HUES64 (cell line): ENCODE data around the gene PNPLA6.

Experiments
- H3K27ac ChIP-seq: 2 replicates; pipeline ENCODE4 v1.7.0; 2013; ENCODE audit warnings: low read depth, low read length, inconsistent platforms
- H3K27me3 ChIP-seq: 2 replicates; pipeline ENCODE4 v1.6.1; 2013; ENCODE audit warnings: mild to moderate bottlenecking, low read length; ENCODE audit not compliant: insufficient read depth
- H3K36me3 ChIP-seq: 2 replicates; pipeline ENCODE4 v1.6.1; 2013; ENCODE audit warnings: mild to moderate bottlenecking, low read length; ENCODE audit not compliant: insufficient read depth
- H3K4me1 ChIP-seq: 2 replicates; pipeline ENCODE4 v1.6.1; 2013; ENCODE audit warnings: mild to moderate bottlenecking, low read length, moderate library complexity; ENCODE audit not compliant: insufficient read depth
- H3K4me3 ChIP-seq: 2 replicates; pipeline ENCODE4 v1.5.1; 2013; ENCODE audit warnings: mild to moderate bottlenecking, low read length, moderate library complexity
- H3K9ac ChIP-seq: 2 replicates; pipeline ENCODE4 v1.6.1; 2013; ENCODE audit warnings: mild to moderate bottlenecking, low read depth, low read length
- H3K9me3 ChIP-seq: 2 replicates; pipeline ENCODE4 v1.6.1; 2013; ENCODE audit warnings: low read depth, low read length; ENCODE audit not compliant: insufficient read depth
- WGBS: fragments of 150-250, 120-280 bp; methylation state at CpG from one replicate; pipeline ENCODE4 v1.1.7; 2013; ENCODE audit warnings: missing lambda C conversion rate; 5-methylcytosine and 5-hydroxymethylcytosine counted together

PNPLA6 gene

DNA sequence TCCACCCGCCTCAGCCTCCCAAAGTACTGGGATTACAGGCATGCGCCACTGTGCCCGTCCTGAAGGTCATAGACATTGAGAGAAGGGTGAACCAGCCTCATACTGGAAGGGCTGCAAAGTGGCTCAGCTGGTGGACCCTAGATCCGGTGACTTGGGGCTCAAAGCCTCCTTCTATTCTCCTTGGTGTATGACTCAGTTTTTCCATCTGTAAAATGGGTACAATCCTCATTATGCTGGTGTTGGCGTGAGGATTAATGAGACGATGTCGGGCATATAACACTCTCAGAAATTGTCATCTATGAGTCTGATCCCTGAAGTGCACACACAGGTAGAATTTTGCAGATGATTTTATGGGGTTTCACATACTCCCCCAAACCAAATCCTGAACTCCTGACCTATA, 54.3 kb downstream of the PNPLA6 start:
- H3K4me1 ChIP-seq, result no peaks in the 10 kb centered on the region
- no peak overlapping the region for H3K4me3 ChIP-seq
- no peaks in the 10 kb centered on the region for H3K36me3 ChIP-seq
- H3K9me3 ChIP-seq, result no peaks in the 10 kb centered on the region
- H3K9ac ChIP-seq, result no peak overlapping the region
- 94% methylated on average over 7 of the region's 7 CpGs for WGBS
- H3K27me3 ChIP-seq, result peaks cover 4% of the 10 kb centered on the region
- H3K27ac ChIP-seq, result no peak overlapping the region

DNA sequence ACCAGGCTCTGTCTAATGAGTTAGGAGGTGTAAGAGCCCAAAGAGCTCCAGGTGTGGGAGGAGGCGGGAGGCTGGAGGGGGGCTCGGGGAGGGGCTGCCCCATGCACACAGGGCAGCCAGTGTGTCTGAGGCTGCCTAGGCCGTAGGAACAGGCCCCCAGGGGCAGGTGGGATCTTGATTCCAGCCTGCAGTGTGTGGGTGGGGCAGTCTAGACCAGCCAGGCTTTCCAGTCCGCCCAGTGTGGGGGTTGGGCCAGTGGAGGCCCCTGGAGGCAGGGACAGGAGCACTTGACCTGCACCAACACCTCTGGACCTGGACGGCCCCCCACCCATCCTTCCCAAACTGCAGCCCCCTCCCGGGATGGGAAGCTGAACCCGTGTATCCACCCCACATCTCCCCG, 54.7 kb downstream of the PNPLA6 start:
- 81% methylated on average over 8 of the region's 8 CpGs for WGBS
- Histone ChIP-seq H3K9ac (no peak overlapping the region), H3K9me3 (no peaks in the 10 kb centered on the region), H3K27me3 (peaks cover 6% of the 10 kb centered on the region), H3K4me1 (no peaks in the 10 kb centered on the region), H3K36me3 (no peaks in the 10 kb centered on the region), H3K27ac (no peak overlapping the region), H3K4me3 (no peak overlapping the region)

DNA sequence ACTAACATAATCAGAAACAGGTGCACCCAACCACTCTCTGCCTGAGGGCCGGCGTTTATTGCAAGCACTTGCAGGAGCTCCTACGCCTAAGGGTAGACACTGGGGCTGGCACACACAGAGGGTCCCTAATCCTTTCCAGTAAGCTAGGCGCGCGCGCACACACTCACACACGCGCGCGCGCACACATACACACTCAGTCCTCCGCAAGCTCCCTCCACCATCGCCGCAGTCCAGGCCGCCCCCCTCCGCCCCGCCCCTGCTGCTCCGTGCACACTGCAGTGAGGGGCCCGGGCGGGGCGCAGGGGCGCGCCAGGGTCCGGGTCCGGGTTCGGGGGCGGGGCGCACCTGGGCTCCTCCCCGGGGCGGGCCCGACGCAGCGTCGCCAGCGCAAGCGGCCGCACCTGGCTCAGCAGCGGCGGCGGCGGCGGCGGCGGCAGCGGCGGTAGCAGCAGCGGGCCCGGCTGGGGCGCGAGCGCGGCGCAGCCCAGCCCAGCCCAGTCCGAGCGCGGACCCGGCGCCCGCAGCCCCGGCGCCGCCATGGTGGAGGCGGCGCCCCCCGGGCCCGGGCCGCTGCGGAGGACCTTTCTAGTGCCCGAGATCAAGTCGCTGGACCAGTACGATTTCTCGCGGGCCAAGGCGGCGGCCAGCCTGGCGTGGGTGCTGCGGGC, 60.1 kb downstream of the PNPLA6 start, which contains the start of gene CAMSAP3:
CAMSAP3 (plus strand) TSS at position 398 of the 668 bp plus-strand sequence; CDS start at position 538, 140 bp downstream.
- Histone ChIP-seq H3K27me3 (peaks cover 17% of the 10 kb centered on the region), H3K9ac (peak within 1 kb of the TSS; percentile 47; the same call in 1 of the 2 replicates), H3K4me1 (no peaks in the 10 kb centered on the region), H3K36me3 (no peaks in the 10 kb centered on the region), H3K27ac (no peak within 1 kb of the TSS), H3K4me3 (peak within 1 kb of the TSS; percentile 62), H3K9me3 (no peaks in the 10 kb centered on the region)
- under 1% methylated on average over 78 of the region's 78 CpGs for WGBS

DNA sequence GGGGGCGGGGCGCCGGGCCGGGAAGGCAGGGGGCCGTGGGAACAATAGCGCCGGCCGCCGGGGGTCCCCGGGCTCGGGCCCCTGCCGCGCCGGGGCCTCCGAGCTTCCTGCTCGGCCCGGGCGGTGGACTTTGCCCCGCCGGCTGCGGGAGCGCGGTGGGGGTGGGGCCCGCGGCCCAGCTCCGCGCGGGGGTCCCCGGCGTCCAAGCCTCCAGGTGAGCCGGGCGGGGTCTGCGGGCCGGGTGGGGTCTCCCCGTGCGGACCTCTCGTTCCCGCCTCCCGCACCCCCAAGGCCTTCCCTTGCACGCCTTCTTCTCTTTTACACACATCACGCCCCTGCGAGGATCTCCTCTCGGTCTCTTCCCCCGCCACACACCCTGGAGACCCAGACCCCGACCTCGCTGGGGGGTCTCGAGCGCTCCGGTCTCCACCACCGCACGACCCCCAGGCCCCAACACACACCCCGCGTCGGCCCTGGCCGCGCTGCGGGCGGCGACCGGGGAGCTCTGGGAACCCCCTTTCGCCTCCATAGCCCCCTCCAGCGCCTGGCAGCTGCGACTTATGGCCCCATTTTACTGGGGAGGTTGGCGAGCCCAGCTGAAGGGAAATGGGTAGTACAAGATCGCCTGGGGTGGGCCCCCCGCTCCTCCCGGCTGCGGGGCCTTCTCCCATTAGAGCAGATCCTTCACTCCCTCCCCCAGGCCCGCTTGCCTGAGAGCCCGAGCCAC, 60.9 kb downstream of the PNPLA6 start:
- peak overlapping the region; percentile 62 for H3K4me3 ChIP-seq
- H3K27ac ChIP-seq, result no peak overlapping the region
- H3K4me1 ChIP-seq, result no peaks in the 10 kb centered on the region
- WGBS, result 4% methylated on average over 70 of the region's 70 CpGs
- H3K36me3 ChIP-seq, result no peaks in the 10 kb centered on the region
- no peaks in the 10 kb centered on the region for H3K9me3 ChIP-seq
- H3K9ac ChIP-seq, result peak overlapping the region; percentile 12; the same call in 1 of the 2 replicates
- peaks cover 17% of the 10 kb centered on the region for H3K27me3 ChIP-seq

DNA sequence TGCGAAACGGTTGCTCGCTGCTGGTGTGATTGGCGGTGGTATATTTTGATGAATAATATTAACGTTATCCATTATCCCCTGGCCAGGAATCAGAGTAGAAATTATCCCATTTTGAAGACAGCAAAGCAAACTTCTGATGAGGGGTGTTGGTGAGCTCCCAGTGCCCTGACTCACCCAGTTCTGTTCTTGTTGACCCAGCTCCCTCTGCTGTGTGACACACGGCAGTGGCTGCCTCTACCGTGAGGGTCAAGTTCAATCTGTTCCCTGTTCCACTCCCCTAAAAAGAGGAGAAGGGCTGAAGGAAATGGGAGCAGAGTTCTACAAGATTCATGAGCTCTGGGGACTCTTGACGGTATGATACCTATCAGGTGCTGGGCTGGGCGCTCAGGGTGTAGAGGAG, 62.2 kb downstream of the PNPLA6 start:
- Histone ChIP-seq H3K4me1 (no peaks in the 10 kb centered on the region), H3K27ac (no peak overlapping the region), H3K36me3 (no peaks in the 10 kb centered on the region), H3K4me3 (no peak overlapping the region), H3K9me3 (no peaks in the 10 kb centered on the region), H3K27me3 (peaks cover 17% of the 10 kb centered on the region), H3K9ac (no peak overlapping the region)
- WGBS, result 82% methylated on average over 9 of the region's 9 CpGs

DNA sequence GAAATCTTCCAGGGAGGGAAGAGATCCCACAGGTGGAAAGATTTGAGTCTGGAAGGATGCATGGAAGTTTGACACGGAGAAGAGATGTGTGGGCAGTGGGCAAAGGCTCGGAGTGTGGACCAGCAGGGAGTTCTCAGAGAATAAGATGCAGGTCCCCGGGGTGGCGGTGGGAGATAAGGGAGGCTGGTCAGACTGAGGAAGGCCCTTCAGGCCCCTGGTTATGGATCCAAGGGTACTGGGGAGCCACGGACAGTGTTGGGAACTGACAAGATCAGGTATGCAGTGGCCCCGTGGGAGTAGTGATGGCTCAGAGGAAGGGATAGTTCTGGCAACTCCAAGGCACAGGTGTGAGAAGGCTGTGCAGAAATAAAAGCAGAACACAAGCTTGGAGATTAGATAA, 62.7 kb downstream of the PNPLA6 start:
- peaks cover 17% of the 10 kb centered on the region for H3K27me3 ChIP-seq
- H3K9ac ChIP-seq, result no peak overlapping the region
- H3K9me3 ChIP-seq, result no peaks in the 10 kb centered on the region
- no peaks in the 10 kb centered on the region for H3K4me1 ChIP-seq
- no peak overlapping the region for H3K4me3 ChIP-seq
- WGBS, result 82% methylated on average over 6 of the region's 6 CpGs
- no peak overlapping the region for H3K27ac ChIP-seq
- H3K36me3 ChIP-seq, result no peaks in the 10 kb centered on the region

DNA sequence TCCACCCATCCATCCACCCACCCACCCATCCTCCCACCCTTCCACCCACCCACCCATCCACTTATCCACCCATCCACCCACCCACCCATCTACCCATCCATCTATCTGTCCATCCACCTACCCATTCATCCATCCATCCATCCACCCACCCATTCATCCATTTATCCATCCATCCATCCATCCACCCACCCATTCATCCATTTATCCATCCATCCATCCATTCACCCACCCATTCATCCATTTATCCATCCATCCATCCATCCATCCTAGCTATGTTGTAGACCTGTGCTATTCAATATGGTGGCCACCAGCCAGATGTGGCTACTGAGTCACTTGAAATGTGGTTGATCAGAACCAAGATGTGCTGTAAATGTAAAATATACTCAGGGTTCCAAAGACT, 65.2 kb downstream of the PNPLA6 start:
- Histone ChIP-seq H3K27me3 (0 out of 2 replicates have a peak, but pooled peaks cover 9% of the 10 kb centered on the region), H3K4me1 (no peaks in the 10 kb centered on the region), H3K9me3 (no peaks in the 10 kb centered on the region), H3K27ac (no peak overlapping the region), H3K36me3 (no peaks in the 10 kb centered on the region), H3K9ac (no peak overlapping the region), H3K4me3 (no peak overlapping the region)

DNA sequence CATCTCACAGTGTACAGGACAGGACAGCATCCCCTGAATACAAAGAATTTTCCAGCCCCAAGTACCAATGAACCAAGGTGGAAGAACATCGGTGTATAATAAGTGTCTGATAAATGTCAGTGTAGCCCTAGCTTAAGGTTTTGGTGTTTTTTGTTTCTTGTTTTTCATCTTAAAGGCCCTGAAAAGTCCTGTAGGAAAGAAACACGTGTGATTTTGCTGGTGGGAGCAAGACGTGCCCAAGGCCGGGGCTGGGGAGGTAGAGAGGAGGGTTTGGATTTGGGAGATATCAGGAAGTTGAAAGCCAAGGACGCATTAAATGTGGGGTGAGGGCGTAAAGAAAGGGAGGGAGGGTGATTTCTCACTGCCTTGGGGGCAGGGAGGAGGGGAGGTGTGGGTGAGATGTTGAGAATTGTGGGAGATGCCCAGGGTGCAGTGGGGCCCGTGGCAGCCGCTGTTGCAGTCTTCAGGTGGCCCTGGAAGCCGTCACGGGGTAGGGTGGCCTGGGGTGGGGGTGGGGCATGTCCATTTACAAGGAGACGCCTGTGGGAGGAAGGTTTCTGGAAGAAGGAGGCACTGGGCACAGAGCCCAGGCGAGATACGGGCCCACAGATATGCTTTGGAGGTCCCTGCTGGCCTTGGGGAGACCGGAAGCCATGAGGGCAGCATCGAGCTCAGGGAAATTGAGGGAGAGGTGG, 66.9 kb downstream of the PNPLA6 start:
- Histone ChIP-seq H3K9me3 (no peaks in the 10 kb centered on the region), H3K4me3 (no peak overlapping the region), H3K27me3 (no peaks in the 10 kb centered on the region), H3K36me3 (no peaks in the 10 kb centered on the region), H3K27ac (no peak overlapping the region), H3K9ac (no peak overlapping the region), H3K4me1 (no peaks in the 10 kb centered on the region)
- WGBS, result 73% methylated on average over 15 of the region's 15 CpGs

DNA sequence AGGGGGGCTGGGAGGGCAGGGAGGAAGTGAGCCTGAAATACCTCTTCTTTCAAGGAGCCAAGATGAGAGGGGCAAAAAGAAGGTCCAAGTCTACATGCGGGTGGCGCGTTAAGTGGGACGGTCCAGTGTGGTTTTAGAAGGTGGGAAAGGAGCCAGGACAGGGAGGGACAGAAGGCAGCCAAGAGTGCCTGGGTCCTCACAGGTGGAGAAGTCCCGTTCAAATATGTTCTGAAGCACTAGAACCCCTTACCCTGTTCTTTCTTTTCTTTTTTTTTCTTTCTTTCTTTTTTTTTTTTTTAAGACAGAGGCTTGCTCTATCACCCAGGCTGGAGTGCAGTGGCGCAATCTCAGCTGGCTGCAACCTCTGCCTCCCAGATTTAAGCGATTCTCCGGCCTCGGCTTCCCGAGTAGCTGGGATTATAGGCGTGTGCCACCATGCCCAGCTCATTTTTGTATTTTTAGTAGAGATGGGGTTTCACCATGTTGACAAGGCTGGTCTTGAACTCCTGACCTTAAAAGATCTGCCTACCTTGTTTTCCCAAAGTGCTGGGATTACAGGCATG, 67.5 kb downstream of the PNPLA6 start:
- Histone ChIP-seq H3K9me3 (no peaks in the 10 kb centered on the region), H3K9ac (no peak overlapping the region), H3K4me1 (no peaks in the 10 kb centered on the region), H3K27me3 (no peaks in the 10 kb centered on the region), H3K27ac (no peak overlapping the region), H3K36me3 (peaks cover under 1% of the 10 kb centered on the region; the same call in 1 of the 2 replicates), H3K4me3 (no peak overlapping the region)
- WGBS, result 94% methylated on average over 11 of the region's 11 CpGs

DNA sequence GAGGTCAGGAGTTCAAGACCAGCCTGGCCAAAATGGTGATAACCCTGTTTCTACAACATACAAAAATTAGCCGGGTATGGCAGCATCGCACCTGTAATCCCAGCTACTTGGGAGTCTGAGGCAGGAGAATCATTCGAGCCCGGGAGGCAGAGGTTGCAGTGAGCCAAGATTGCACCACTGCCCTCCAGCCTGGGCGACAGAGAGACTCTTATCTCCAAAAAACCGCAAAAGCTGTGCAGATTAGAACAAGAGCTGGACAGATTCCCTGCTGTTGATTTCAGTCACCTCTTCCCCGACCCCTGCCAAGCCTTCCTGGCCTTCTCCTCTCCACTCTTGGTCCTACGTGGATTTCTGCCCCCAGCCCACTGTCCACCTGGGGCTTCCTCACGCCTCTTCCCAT, 68.4 kb downstream of the PNPLA6 start:
- Histone ChIP-seq H3K4me1 (no peaks in the 10 kb centered on the region), H3K9me3 (no peaks in the 10 kb centered on the region), H3K9ac (no peak overlapping the region), H3K36me3 (peaks cover 5% of the 10 kb centered on the region; the same call in 1 of the 2 replicates), H3K27ac (no peak overlapping the region), H3K27me3 (no peaks in the 10 kb centered on the region), H3K4me3 (no peak overlapping the region)
- 92% methylated on average over 9 of the region's 9 CpGs for WGBS
